SU-DHL-6 (cell line): Measurements from ENCODE around the gene SETD5.
A peak's percentile ranks its signal among the peaks of the same experiment; 100 is the strongest.

Experiments used
- H2AFZ ChIP-seq: fragments of 200-600 bp; sonication (generic); 2 replicates; pipeline ENCODE4 v1.6.1; 2014; ENCODE audit warnings: low read depth, mild to moderate bottlenecking, moderate library complexity, mixed read lengths, antibody characterized with exemption, low read length; ENCODE audit not compliant: severe bottlenecking
- H3F3A ChIP-seq: fragments of 200-600 bp; shearing (Covaris generic); 2 replicates; pipeline ENCODE4 v1.6.0; 2016; ENCODE audit warnings: antibody characterized with exemption, mild to moderate bottlenecking; ENCODE audit not compliant: insufficient read depth
- H3K27ac ChIP-seq: fragments of 200-600 bp; sonication (generic); 2 replicates; pipeline ENCODE4 v1.5.1; 2016; ENCODE audit warnings: low read depth, mild to moderate bottlenecking, low read length, moderate library complexity, mixed read lengths
- H3K27me3 ChIP-seq: fragments of 200-600 bp; sonication (generic), shearing (Covaris generic); 2 replicates; pipeline ENCODE4 v1.6.0; 2014; ENCODE audit warnings: mild to moderate bottlenecking, low read length
- H3K36me3 ChIP-seq: fragments of 200-600 bp; sonication (generic); 2 replicates; pipeline ENCODE4 v1.6.1; 2014; ENCODE audit warnings: mild to moderate bottlenecking, low read length, mixed read lengths
- H3K4me2 ChIP-seq: fragments of 300-600, 200-600 bp; shearing (Covaris generic), sonication (generic); 2 replicates; pipeline ENCODE4 v1.6.0; 2014; ENCODE audit warnings: low read length, low read depth, mild to moderate bottlenecking; ENCODE audit not compliant: poor library complexity, severe bottlenecking
- H3K4me3 ChIP-seq: fragments of 200-600 bp; sonication (generic); 2 replicates; pipeline ENCODE4 v1.5.1; 2014; ENCODE audit warnings: antibody characterized with exemption, low read length, mild to moderate bottlenecking, mixed read lengths; ENCODE audit not compliant: insufficient read depth, poor library complexity, severe bottlenecking
- H3K79me2 ChIP-seq: fragments of 200-600 bp; sonication (generic); 2 replicates; pipeline ENCODE4 v1.6.1; 2014; ENCODE audit warnings: mild to moderate bottlenecking, low read length, moderate library complexity; ENCODE audit not compliant: insufficient read depth
- H3K9ac ChIP-seq: fragments of 200-600 bp; sonication (generic); 2 replicates; pipeline ENCODE4 v1.7.0; 2014; ENCODE audit warnings: mild to moderate bottlenecking, low read length
- H3K9me2 ChIP-seq: fragments of 200-600 bp; sonication (generic); replicated peaks from 2 replicates; pipeline ENCODE4 v1.6.1; 2014; ENCODE audit warnings: low read length; ENCODE audit not compliant: insufficient read depth
- H3K9me3 ChIP-seq: fragments of 200-600 bp; sonication (generic); 2 replicates; pipeline ENCODE4 v1.6.1; 2014; ENCODE audit warnings: low read length, mixed read lengths; ENCODE audit not compliant: insufficient read depth
- H4K20me1 ChIP-seq: fragments of 200-600 bp; sonication (generic); 2 replicates; pipeline ENCODE4 v1.6.1; 2014; ENCODE audit warnings: low read depth, mild to moderate bottlenecking, antibody characterized with exemption, low read length, moderate library complexity, mixed read lengths
- EZH2phosphoT487 ChIP-seq: fragments of 200-600 bp; sonication (generic), shearing (Covaris generic); conservative IDR thresholded peaks from 2 replicates; pipeline ENCODE4 v1.6.1; 2018; ENCODE audit warnings: mild to moderate bottlenecking, antibody characterized with exemption, low read length, moderate library complexity, mixed read lengths
- TF ChIP-seq, protein P1 (sequence below): fragments of 200-600 bp; sonication (generic); IDR thresholded peaks from one replicate; pipeline ENCODE4 v1.5.1; 2017; ENCODE audit warnings: antibody characterized with exemption, mild to moderate bottlenecking, low read length, moderate library complexity; ENCODE audit not compliant: insufficient read depth, poor library complexity, severe bottlenecking

The SETD5 gene

GRCh38 chr3:9409981-9410854 is 12.8 kb downstream of the SETD5 start:
- Histone ChIP-seq H3K79me2 (peaks cover 100% of the 10 kb centered on the region), H2AFZ (no peak overlapping the region), H3K9ac (no peak overlapping the region), H3K4me2 (peak overlapping the region; percentile 3), H3K36me3 (peaks cover 10% of the 10 kb centered on the region; the same call in 1 of the 2 replicates), H3K9me2 (no peaks in the 10 kb centered on the region), H3K27me3 (no peaks in the 10 kb centered on the region), H3K27ac (no peak overlapping the region; the same call in 1 of the 2 replicates), H4K20me1 (peaks cover 75% of the 10 kb centered on the region), H3F3A (peaks cover 10% of the 10 kb centered on the region), H3K4me3 (no peak overlapping the region), H3K9me3 (no peaks in the 10 kb centered on the region)
- TF ChIP-seq EZH2phosphoT487: no peak

- no peak overlapping the region for H3K4me3 ChIP-seq
- H4K20me1 ChIP-seq: peaks cover 74% of the 10 kb centered on the region
- no peaks in the 10 kb centered on the region for H3K27me3 ChIP-seq
- TF ChIP-seq, protein P1, sequence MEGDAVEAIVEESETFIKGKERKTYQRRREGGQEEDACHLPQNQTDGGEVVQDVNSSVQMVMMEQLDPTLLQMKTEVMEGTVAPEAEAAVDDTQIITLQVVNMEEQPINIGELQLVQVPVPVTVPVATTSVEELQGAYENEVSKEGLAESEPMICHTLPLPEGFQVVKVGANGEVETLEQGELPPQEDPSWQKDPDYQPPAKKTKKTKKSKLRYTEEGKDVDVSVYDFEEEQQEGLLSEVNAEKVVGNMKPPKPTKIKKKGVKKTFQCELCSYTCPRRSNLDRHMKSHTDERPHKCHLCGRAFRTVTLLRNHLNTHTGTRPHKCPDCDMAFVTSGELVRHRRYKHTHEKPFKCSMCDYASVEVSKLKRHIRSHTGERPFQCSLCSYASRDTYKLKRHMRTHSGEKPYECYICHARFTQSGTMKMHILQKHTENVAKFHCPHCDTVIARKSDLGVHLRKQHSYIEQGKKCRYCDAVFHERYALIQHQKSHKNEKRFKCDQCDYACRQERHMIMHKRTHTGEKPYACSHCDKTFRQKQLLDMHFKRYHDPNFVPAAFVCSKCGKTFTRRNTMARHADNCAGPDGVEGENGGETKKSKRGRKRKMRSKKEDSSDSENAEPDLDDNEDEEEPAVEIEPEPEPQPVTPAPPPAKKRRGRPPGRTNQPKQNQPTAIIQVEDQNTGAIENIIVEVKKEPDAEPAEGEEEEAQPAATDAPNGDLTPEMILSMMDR: no peak
- no peak for TF ChIP-seq EZH2phosphoT487
- no peaks in the 10 kb centered on the region for H3K9me2 ChIP-seq
- peaks cover 10% of the 10 kb centered on the region for H3F3A ChIP-seq
- no peak overlapping the region for H3K4me2 ChIP-seq
- H3K36me3 ChIP-seq: peaks cover 13% of the 10 kb centered on the region; the same call in 1 of the 2 replicates
- peaks cover 100% of the 10 kb centered on the region for H3K79me2 ChIP-seq
- H3K9me3 ChIP-seq: no peaks in the 10 kb centered on the region
- no peak overlapping the region for H3K9ac ChIP-seq
- H3K27ac ChIP-seq: no peak overlapping the region
- no peak overlapping the region for H2AFZ ChIP-seq
Observed at GRCh38 chr3:9411302-9411701, 13.9 kb downstream of the SETD5 start.

GRCh38 chr3:9412293-9412692 is 14.9 kb downstream of the SETD5 start:
- Histone ChIP-seq H3K27ac (no peak overlapping the region), H2AFZ (no peak overlapping the region), H4K20me1 (peaks cover 75% of the 10 kb centered on the region), H3K4me2 (no peak overlapping the region), H3K9me3 (no peaks in the 10 kb centered on the region), H3K36me3 (peaks cover 18% of the 10 kb centered on the region; the same call in 1 of the 2 replicates), H3K9me2 (no peaks in the 10 kb centered on the region), H3F3A (peaks cover 10% of the 10 kb centered on the region), H3K79me2 (peaks cover 100% of the 10 kb centered on the region), H3K9ac (no peak overlapping the region), H3K27me3 (no peaks in the 10 kb centered on the region), H3K4me3 (no peak overlapping the region)
- no peak for TF ChIP-seq EZH2phosphoT487
- TF ChIP-seq, protein P1: no peak

DNA sequence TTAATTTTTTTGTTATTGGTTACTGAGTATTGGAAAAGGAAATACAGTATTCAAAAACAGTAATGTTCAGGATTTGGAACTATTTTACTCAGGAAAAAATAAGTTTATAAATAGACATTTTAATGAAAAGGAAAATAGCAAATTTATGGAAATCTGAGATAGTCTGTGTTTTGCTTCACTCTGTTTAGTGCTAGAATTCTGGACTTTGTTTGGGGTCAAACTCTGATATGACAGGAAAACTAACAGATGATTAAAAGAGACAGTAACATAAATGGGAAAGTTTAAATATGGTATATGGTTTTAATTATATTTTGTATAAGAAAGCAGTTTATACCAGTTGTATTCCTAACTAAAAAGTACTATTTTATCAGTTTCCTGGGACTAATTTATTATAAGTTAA is 17.4 kb downstream of the SETD5 start:
- Histone ChIP-seq H3K36me3 (peaks cover 14% of the 10 kb centered on the region; the same call in 1 of the 2 replicates), H3K9ac (no peak overlapping the region), H2AFZ (no peak overlapping the region), H3K9me3 (no peaks in the 10 kb centered on the region), H3F3A (peaks cover 5% of the 10 kb centered on the region; the same call in 1 of the 2 replicates), H3K4me3 (no peak overlapping the region), H3K9me2 (no peaks in the 10 kb centered on the region), H3K4me2 (no peak overlapping the region), H4K20me1 (peaks cover 72% of the 10 kb centered on the region), H3K27ac (no peak overlapping the region), H3K27me3 (no peaks in the 10 kb centered on the region), H3K79me2 (peaks cover 100% of the 10 kb centered on the region)
- no peak for TF ChIP-seq EZH2phosphoT487
- TF ChIP-seq, protein P1: no peak
